Testis (tissue), 2 donors: Measurements from ENCODE around the gene LGALS3BP.

ENCODE experiments used
- CTCF ChIP-seq, 3 experiments: fragments of 450-650 bp in 2 of 3; fragments of 200-600 bp in 1 of 3; sonication (generic) in 1 of 3; IDR thresholded peaks; one replicate each; pipeline ENCODE4 v1.5.1; 2016 to 2019; ENCODE audit warnings: antibody characterized with exemption in 3 of 3, mild to moderate bottlenecking in 2 of 3, moderate library complexity in 1 of 3
- POLR2A ChIP-seq: fragments of 450-650 bp; IDR thresholded peaks from one replicate; pipeline ENCODE4 v1.6.1; 2017; ENCODE audit warnings: antibody characterized with exemption, mild to moderate bottlenecking, moderate library complexity

GRCh38 chr17:78980624-78980972 is 875 bp upstream of the LGALS3BP start:
- TF ChIP-seq POLR2A, result no peak
- no peak for TF ChIP-seq CTCF (IDR thresholded peaks at IDR 0.05)
